Vagina (tissue), 2 donors: ENCODE results near the gene FUZ.

Experiments
- CTCF ChIP-seq, 3 experiments: fragments of 450-650 bp in 2 of 3; fragments of 200-600 bp in 1 of 3; sonication (generic) in 1 of 3; IDR thresholded peaks; one replicate each; pipeline ENCODE4 v1.5.1; 2017 to 2019; ENCODE audit warnings: antibody characterized with exemption in 3 of 3, mild to moderate bottlenecking in 2 of 3, moderate library complexity in 2 of 3
- POLR2A ChIP-seq, 2 donors: fragments of 450-650 bp; IDR thresholded peaks; one replicate each; pipeline ENCODE4 v1.6.1; 2017; ENCODE audit warnings: antibody characterized with exemption in 2 of 2, mild to moderate bottlenecking in 2 of 2, moderate library complexity in 2 of 2

- no peak for TF ChIP-seq CTCF (IDR thresholded peaks at IDR 0.05)
- no peak for TF ChIP-seq POLR2A (IDR thresholded peaks at IDR 0.05)
Observed at GRCh38 chr19:49782515-49782914, 30.6 kb downstream of the FUZ start.
